Esophagus muscularis mucosa (tissue), 3 donors: ENCODE measurements around the gene CHST5.

Experiments used
- CTCF ChIP-seq, 3 experiments: fragments of 200-600 bp in 2 of 3; fragments of 450-650 bp in 1 of 3; sonication (generic) in 2 of 3; IDR thresholded peaks; one replicate each; pipeline ENCODE4 v1.5.1; 2017 to 2019; ENCODE audit warnings: antibody characterized with exemption in 3 of 3, mild to moderate bottlenecking in 2 of 3, moderate library complexity in 1 of 3
- POLR2A ChIP-seq: fragments of 450-650 bp; IDR thresholded peaks from one replicate; pipeline ENCODE4 v1.6.1; 2017; ENCODE audit warnings: antibody characterized with exemption, moderate library complexity, mild to moderate bottlenecking, low read depth

- TF ChIP-seq CTCF (IDR thresholded peaks at IDR 0.05), result no peak
- TF ChIP-seq POLR2A, result no peak
These were observed at the start of gene CHST5 for GRCh38 chr16:75535901-75536300.
